GM19438 (cell line): ENCODE results near the gene PTCD2.
"Not testable (repeated sequence)": the region's sequence is repeated elsewhere in the genome, so short reads cannot be mapped to it uniquely, and the experiment has no call there.

Experiments
- ATAC-seq: cut with Tn5 transposase; IDR thresholded peaks from one replicate; pipeline ENCODE4 v1.9.1; 2021; ENCODE audit warnings: low read depth; ENCODE audit not compliant: unreplicated experiment

Gene PTCD2

DNA sequence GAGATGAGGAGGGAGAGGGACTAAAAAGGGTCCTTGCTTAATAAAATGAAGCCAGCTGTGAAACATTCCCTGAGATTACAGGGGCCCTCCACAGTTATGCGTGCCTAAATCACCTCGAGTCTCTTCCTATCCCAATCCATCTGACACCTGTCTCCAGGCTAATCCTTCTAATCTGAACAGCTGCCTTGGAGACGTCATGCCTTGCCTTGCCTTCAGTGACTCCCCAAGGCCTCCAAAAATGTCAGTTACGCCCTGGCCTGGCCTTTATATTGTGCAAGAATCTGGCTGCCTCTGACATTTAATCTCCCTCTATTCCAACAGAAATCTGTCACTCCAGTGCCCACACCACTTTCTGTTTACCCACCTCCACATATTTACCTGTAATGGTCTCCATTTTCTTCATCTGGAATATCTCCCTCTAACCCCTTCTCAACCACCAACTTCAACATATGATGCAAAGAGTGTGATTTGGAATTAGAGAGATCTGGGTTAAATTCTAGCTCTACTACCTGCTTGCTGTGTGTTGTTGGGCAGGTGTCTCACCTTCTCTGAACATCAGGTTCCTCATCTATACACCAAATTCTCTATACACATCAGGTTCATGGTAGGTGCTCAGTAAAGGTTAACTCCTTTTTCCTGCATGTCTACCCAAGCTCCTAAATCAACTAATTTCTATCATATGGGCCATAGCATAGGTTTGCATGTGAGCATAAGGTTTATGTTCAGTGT is 57.9 kb downstream of the PTCD2 start:
- no peak for ATAC-seq

DNA sequence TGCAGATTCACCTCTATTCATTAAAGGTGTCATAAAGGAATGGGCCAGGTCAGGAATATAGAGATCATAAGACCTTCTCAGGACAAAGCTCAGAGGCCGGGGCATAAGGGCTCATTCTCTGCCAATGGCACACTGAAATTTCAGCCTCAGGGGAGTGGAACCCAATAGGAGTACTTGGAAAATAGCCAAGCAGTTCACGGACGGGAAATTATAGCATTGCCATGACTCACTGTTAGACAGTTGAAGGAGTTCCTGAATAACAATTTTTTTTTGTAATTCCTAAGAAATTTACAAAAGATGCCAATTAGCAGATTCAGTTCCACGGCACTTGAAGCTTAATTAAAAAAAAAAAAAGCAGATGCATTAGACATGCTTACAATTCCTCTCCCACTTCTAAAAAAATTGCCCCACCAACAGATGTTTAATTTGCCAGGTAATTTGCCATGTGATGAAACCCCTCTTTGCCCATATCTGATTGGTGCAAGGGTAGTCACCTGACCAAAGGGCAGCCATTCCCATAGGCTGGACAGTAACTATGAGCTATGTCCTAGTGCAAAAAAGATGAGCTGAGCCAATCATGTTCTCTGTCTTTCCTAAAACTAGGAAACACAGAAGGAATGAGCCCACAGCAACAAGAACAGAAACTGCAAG is 58.6 kb downstream of the PTCD2 start:
- ATAC-seq = no peak

DNA sequence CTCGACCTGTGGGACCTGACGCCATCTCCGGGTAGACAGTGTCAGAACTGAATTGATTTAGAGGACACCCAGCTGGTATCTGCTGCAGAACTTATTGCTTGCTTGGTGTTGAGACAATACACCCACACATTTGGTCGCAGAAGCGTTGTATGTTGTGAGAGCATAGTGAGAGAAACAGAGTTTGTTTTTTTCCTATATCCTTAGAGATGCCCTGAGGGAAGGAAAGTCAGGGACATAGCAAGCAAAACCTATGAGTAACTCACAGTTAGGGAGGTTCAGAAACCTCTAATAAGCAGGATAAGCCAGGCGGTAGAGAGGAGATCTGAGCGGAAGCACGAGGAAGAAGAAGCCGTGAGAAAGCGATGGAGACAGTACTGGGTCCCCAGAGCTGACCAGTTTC is 59.8 kb downstream of the PTCD2 start:
- ATAC-seq = no peak

DNA sequence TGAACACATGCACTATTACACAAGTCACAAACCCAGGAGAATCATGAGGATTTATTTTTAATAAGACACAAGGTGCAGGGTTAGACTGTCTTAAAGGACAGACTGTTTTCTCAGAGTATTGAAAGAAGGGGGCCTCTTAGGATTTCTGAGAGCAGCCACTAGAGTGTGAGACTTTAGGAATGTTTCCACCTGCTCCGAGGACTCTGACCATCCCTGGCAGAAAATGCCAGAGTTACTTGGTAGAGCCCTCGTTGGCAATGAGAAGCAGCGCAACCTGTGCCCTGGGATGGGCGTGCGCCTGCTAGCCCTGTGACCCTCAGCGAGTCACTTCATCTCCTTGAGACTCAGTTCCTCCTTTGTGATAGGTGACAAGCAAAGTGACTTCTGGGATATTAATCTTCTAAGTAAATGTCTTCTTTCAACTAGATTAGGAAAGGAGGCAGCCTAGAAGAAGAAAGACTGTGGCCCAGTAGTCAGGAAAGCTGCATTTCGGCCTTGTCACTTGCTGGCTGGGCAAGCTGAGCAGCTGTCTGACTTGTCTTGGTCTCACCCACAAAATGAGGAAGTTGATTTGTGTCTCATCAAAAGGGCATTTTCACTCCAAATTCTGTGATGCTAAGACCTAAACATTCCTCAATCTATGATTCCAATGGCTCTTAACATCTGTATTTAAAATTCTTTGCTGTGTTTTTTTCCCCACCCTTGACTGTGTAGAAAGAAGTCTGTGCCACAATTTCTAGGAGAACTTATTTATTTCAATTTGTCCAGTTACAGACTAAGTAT is 60.5 kb downstream of the PTCD2 start:
- peak; percentile 60 for ATAC-seq

DNA sequence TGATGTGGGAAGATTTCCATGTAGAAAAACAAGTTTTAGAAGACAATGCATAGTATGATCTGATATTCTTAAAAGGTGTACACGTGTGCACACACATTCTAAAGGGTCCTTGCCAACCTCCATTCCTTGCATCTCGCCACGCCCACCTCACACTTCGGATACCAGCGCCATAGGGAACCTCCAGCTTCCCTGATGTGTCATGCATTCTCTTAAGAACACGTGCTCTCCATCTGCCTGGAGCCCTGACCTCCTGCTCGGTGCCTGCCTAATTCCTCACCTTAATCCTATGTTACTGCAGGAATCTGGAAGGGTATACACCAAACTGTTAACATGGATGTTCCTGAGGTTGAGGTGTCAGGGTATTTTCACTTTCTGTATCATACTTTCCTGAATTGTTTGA is 63.1 kb downstream of the PTCD2 start:
- no peak for ATAC-seq

DNA sequence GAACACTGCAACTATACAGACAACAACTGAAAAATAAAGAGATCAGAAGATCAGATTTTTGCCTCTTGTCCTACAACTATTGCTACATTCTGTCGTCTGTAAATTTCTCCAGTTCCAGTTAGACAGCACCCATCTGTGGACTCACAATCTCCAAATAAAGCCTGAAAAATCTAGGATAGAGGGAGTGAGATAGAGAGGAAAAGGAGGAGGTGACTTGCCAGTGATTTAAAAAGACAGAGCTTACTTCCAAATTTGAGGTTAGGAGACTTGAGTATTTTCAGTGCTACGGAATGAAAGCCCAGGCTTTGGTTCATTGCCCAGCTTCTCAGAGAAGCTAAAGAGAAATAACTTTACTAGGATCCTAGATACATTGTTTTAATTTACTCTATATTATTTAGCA is 63.6 kb downstream of the PTCD2 start:
- no peak for ATAC-seq

DNA sequence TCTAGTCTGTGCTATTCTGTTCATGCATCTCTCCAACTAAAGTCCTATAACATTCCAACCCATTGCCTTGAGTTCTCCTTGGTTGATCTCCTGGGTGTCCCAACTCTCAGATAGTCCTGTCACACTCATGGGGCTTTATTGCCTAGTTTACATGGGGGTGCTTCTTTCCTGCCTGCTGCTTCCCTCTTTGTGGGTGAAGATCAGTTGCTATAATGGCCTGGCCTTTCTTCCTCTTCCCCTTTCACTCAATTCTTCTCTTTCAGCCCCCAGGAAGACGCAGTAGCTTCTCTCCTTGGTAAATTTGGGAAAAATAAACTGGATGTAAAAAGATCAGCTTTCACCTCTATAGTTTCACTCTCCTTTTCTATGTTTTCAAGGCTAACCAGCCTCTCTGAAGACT is 66.5 kb downstream of the PTCD2 start:
- ATAC-seq = no peak

DNA sequence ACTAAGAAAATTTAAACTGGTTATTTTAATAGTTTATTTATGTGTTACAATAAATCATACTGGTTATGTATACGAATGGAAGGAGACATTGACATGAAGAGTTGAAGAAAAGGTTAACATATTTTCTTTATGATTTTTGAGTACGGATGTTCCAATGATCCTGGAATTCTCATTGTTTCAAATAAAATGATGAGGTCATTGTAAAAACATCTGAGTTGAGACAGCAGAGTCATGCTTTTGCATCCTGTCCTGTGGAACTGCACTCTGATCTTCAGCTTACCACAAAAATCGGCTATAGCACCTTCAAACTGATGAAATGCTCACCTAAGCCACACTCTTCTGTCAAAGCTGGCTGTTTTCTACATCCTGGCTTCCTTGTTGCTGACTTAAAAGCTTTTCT is 67.8 kb downstream of the PTCD2 start:
- no peak for ATAC-seq

DNA sequence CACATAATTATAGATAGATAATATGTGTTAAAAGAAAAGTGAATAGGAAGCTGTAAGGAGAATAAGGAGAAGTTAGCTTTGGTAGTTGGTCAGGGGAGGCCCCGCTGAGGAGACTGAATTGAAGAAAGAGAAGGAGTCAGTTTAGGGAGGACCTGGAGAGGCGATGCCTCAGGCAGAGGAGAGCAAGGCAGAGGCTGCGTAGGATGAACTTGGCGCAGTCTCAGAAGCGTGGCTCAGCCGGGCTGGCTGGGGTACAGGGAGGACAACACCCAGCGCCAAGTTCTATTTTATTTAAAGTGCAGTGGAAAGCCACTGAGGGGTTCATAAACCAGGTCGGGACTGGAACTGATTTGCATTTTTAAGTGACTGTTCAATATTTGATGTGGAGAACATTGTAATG is 68.5 kb downstream of the PTCD2 start:
- no peak for ATAC-seq

DNA sequence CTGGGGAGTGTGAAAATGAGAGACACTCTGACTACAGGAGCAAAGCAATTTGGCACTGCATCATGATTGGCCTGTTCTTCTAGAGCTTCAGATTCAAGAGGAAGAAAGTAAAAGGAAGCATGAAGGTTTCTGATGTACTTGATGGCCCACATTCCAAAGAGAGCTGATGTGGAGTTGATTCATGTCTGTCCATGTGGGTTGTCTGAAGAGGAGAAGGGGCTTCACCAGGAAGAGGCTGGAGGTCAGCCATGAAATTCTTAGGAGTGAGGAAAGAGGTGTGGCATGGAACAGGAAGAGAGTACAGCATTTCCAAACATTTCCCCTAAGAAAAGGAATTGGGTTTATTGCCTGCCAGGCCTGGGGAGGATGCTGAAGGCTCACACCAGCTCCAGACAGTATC is 70.7 kb downstream of the PTCD2 start:
- ATAC-seq = no peak

DNA sequence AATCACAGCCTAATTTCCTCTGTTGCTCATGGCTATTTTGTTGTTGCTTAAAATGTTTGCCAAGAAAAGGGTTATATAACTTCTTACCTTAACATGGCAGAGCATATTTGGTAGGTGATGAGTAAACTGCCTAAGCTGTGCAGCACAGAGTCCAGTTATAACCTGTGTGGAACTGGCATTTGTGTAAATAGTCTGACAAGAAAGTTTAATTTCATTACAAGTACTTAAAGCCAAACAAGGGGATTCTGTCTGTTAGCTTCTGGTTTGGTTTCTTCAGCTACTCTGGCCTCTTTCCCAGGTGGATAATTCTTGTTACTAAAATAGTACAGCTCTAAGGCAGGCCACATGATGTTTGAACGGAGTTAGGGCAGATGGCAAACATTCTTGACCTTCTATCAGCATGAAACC is 72.2 kb downstream of the PTCD2 start:
- no peak for ATAC-seq

DNA sequence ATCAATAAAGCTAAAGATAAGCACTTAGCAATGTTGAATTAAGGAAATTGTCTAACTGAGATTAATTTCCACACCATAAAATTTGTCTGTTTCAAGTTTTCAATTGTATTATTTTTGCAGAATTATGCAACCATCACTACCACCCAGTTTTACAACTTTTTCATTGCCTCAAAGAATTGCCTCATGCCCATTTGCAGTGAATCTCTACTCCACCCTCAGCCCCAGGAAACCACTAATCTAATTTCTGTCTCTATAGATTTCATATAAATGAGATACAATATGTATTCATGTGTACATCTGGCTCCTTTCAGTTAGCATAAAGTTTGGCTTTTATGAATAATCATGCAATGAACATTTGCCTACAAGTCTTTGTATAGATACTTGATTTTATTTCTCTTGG is 72.9 kb downstream of the PTCD2 start:
- no peak for ATAC-seq

DNA sequence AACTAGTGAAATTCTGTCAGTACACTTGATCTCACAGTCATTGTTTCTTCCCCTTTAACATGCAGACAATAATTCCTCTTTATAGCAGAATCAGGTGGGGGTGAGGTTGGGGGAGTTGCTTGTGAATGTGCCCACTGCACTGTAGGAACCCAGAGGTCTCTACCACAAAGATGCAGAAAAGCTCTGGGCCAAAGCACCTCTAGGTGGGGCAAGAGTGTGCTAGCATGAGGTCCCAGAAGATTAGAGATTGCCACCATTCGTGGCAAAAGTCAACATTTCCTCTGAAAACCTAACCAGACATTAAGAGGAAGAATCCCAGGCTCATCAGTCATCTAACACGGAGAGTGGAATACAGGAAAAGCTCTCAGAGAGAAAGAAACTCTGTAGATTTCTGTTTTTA is 74.5 kb downstream of the PTCD2 start:
- ATAC-seq = no peak

DNA sequence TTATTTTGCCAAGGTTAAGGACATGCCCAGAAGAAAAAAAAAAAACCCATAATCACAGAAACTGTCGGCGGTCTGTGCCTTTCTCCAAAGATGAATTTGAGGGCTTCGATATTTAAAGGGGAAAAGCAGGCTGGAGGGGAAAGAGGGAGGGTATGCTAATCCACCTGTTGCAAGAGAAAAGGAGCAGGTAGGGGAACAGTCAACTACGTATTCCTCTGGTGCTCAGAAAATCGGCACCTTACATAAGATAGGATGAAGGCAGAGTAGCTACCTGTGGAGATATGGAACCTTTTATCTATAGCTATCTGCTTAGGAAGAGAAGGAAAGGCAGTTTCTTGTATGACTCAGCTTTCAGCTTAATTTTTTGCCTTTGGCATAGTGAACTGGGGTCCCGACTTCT is 77.7 kb downstream of the PTCD2 start:
- ATAC-seq = no peak

DNA sequence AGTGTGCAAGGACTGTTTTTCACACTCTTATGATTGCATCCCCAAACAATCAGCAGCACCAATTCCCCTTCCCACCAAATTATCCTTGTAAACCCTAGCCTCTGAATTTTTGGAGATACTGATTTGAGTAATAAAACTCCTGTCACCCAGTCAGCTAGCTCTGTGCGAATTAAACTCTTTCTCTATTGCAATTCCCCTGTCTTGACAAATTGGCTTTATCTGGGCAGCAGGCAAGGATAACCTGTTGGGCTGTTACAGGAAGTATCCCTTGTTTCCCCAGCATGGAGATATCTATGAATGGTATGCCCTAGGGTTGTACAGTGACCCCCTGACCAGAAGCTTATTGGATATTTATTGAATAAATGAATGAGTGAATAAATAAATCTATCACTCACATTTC is 80.8 kb downstream of the PTCD2 start:
- ATAC-seq = no peak

DNA sequence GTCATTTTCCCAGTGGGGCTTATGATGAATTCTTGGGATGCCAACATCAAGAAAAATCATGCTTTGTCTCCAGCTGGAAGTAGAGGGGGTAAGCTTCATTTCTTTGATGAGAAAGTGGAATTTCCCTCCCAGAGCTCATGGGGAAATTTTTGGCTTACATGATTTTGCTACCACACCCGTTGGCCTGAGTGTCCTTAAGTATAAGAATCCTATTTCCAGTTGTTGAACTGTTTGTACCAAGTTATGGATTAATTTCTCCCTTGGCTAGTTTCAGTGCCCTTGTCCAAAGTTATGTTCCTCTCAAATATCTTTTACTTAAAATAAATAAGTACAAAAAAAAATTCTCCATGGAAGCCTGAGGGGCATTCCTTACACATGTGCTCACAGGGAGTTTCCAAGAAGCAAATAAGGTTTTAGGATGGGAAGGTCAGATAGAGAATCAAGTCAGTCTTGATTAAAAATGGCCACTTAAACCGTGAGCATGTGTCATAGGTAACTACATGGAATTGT is 82.3 kb downstream of the PTCD2 start:
- no peak for ATAC-seq

DNA sequence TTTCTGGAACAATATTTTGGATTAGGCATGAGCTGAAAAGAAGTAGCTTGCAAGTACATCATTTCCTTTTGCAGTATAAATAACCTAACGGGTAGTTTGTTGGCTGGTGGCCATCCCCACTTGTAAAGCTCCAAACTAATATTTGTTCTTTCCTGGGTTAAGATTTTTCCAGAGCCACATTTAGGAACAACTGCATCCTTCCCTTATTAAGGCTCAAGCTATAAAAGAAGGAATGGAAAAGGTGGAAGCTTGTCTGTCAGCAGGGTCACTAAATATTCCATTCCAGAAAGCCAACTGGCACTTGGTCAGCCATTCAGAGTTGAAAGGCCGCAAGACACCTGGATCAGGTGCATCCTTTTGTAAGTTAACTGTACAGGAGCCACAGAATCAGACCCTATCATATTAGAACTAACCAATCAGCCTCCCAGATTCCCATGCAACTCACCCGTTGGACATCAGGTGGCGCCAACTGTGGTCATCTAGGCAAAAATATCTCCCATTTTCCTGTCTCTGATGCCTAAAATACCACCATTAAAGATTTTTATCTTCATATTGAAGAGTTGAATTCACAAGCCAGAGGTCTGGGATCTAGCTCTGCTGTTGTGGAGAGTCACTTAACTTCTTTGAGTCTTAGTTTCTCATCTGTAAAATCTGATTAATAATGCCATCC is 82.9 kb downstream of the PTCD2 start:
- ATAC-seq = no peak

DNA sequence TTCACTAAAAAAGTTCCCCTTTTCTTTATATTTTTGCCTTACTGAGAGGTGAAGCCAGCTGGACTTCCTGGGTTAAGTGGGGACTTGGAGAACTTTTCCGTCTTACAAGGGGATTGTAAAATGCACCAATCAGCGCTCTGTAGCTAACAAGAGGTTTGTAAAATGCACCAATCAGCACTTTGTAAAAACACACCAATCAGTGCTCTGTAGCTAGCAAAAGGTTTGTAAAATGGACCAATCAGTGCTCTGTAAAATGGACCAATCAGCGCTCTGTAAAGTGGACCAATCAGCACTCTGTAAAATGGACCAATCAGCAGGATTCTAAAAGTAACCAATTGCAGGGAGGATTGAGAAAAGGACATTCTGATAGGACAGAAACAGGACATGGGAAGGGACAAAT is 84.6 kb downstream of the PTCD2 start:
- not testable (repeated sequence) for ATAC-seq

DNA sequence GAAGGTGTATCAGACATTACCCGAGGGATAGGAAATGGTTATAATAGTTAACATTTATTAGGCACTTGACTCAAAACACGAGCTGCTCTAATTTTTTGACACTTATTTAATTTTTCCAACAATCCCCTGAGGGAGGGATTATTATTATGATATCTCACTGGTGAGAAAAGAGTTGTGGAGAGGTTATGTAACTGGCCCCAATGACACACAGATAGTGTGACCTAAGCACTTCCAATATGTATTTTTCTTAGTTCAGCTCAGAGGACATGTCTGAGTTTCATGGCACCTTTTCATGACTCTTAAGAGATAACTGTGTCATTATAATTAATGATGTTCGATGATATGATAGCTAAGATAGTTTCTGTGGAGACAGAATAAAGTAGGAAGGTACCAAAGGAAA is 86.9 kb downstream of the PTCD2 start:
- no peak for ATAC-seq

DNA sequence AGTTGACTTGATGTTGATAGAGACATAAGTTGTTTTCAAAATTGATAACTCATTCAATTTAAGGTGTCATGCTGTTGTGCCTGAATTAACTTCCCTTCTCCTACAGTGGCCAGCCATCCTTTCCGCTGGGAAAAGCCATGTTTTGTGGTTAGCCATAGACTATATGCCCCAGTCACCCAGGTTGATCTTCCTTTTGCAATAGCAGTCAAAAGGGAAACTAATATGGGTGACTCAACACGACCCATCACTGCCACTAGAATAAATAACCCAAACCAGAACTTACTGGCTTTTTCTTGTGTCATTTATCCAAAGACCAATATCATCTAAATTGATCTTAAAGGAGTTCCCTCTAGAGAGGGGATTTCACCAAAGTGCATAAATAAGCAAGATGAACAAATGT is 87.4 kb downstream of the PTCD2 start:
- ATAC-seq = no peak

DNA sequence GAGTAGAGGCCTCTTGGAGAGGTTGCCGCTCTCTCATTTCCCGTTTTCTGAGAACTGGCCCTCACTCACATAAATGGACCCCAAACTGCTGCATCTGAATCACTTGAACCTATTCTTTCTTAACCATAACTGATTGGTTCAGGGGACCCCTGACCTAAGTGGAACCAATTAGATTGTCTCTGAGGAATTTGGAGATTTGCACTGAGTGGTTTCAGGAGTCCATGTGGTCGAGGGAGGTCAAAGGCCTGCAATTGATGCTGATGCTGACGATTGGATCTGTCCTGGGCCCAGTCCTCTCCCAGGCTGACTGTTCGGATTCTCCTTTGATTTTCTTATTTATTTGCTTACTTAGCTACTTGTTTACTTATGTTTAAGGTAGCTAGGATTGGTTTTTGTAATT is 88.0 kb downstream of the PTCD2 start:
- ATAC-seq = no peak
